A673 (cell line): ENCODE results near the gene KCP.

Experiments
- EZH2 ChIP-seq: fragments of 200-600 bp; sonication (generic); IDR thresholded peaks from 2 replicates; pipeline ENCODE4 v1.6.1; 2017; ENCODE audit warnings: borderline replicate concordance, low read depth, mild to moderate bottlenecking, mixed read lengths, antibody characterized with exemption, low read length; ENCODE audit not compliant: poor library complexity, severe bottlenecking
- TF ChIP-seq, protein P1 (sequence below): fragments of 300-800, 200-600 bp; sonication (generic); conservative IDR thresholded peaks from 2 replicates; pipeline ENCODE4 v1.5.1; 2017; ENCODE audit warnings: low read depth, mild to moderate bottlenecking, antibody characterized with exemption, low read length, moderate library complexity, mixed read lengths

DNA sequence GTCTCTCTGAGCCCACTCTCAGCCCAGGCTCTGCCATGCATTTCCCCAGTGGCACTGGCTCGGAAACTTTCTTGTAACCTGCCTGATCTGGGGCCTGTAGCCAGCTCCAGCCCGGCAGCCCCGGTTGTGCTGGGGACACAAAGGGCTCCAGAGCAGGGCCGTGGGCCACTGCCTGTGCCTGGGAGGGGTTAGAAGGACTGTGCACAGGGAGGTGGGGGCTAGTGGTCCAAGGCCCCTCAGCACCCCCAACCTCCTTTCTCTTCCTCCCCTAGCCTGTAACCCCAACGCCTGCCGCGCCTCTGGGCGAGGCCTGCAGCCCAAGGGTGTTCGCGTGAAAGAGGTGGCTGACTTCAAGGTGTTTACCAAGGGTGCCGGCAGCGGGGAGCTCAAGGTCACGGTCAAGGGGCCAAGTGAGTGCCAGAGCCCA, 70.7 kb downstream of the KCP start:
- no peak for TF ChIP-seq EZH2
- TF ChIP-seq, protein P1, sequence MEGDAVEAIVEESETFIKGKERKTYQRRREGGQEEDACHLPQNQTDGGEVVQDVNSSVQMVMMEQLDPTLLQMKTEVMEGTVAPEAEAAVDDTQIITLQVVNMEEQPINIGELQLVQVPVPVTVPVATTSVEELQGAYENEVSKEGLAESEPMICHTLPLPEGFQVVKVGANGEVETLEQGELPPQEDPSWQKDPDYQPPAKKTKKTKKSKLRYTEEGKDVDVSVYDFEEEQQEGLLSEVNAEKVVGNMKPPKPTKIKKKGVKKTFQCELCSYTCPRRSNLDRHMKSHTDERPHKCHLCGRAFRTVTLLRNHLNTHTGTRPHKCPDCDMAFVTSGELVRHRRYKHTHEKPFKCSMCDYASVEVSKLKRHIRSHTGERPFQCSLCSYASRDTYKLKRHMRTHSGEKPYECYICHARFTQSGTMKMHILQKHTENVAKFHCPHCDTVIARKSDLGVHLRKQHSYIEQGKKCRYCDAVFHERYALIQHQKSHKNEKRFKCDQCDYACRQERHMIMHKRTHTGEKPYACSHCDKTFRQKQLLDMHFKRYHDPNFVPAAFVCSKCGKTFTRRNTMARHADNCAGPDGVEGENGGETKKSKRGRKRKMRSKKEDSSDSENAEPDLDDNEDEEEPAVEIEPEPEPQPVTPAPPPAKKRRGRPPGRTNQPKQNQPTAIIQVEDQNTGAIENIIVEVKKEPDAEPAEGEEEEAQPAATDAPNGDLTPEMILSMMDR, result no peak
